ENCODE measurements around the gene SLC35F3.

DNA sequence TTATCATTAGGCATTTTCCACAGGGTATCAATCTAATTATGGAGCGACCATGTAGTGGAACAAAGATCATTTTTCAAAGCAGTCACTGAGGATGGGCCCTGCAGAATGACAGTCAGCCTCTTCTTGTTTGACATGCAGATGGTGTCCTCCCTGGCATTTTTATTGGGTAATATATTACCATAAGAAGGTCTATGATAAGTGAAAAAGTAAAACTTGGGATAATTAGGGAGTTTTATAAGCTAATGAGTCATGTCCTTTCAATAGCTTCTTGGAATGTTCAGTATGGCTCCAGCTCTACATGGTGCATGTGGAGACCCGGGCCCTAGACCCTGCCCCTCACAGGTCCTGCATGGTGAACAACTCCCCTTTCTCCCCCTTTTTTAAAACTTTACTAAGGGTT, 236.5 kb downstream of the SLC35F3 start:
- TF ChIP-seq EZH2 (IDR thresholded peaks at IDR 0.05; ENCODE audit: low read length) = no peak
- TF ChIP-seq CTCF (optimal IDR thresholded peaks at IDR 0.05 in 1 of 3, IDR thresholded peaks at IDR 0.05 in 1 of 3, conservative IDR thresholded peaks at IDR 0.05 in 1 of 3; ENCODE audit: extremely low read depth in 1 of 3, insufficient read depth in 2 of 3, low read length in 3 of 3) = no peak
